Measurements from ENCODE around the gene RNF152. TPM values are rescaled to one million over a fixed set of nuclear protein-coding genes. Genes with fewer than 3 reads are reported as not detected.

The RNF152 gene
- total RNA-seq, 1 donor from 2014 or later, result 4.1 TPM

DNA sequence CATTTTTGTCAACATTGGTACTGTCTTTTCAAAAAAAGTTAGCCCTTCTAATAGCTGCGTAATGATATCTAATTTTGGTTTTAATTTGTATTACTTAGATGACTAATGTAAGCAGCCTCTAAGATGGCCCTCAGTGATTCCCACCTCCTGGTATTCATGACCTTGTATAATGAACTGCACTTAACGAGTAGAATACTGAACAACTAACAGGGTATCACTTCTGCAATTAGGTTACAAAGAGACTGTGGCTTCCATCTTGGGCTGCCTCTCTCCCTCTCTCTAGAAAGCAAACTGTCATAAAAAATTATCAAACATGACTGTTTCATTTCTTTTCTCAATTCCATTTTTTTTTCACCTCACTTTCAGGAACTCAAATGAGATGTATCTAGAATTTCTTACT lies 120.9 kb downstream of the RNF152 start:
- TF ChIP-seq, protein P1, sequence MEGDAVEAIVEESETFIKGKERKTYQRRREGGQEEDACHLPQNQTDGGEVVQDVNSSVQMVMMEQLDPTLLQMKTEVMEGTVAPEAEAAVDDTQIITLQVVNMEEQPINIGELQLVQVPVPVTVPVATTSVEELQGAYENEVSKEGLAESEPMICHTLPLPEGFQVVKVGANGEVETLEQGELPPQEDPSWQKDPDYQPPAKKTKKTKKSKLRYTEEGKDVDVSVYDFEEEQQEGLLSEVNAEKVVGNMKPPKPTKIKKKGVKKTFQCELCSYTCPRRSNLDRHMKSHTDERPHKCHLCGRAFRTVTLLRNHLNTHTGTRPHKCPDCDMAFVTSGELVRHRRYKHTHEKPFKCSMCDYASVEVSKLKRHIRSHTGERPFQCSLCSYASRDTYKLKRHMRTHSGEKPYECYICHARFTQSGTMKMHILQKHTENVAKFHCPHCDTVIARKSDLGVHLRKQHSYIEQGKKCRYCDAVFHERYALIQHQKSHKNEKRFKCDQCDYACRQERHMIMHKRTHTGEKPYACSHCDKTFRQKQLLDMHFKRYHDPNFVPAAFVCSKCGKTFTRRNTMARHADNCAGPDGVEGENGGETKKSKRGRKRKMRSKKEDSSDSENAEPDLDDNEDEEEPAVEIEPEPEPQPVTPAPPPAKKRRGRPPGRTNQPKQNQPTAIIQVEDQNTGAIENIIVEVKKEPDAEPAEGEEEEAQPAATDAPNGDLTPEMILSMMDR (IDR thresholded peaks at IDR 0.05; ENCODE audit: unreplicated experiment), result no peak
- H3K9me3 Mint-ChIP-seq (ENCODE audit: unreplicated experiment), result no peaks in the 10 kb centered on the region
- H3K4me1 Mint-ChIP-seq (ENCODE audit: unreplicated experiment), result peaks cover 3% of the 10 kb centered on the region
- DNase-seq (ENCODE audit: low spot score), result no peak
- H3K36me3 Mint-ChIP-seq (ENCODE audit: low read depth, unreplicated experiment), result no peaks in the 10 kb centered on the region
- H3K27me3 Mint-ChIP-seq (ENCODE audit: unreplicated experiment), result no peaks in the 10 kb centered on the region
- no peak overlapping the region for H3K4me3 Mint-ChIP-seq (ENCODE audit: unreplicated experiment)
- H3K27ac Mint-ChIP-seq (ENCODE audit: unreplicated experiment), result no peak overlapping the region

DNA sequence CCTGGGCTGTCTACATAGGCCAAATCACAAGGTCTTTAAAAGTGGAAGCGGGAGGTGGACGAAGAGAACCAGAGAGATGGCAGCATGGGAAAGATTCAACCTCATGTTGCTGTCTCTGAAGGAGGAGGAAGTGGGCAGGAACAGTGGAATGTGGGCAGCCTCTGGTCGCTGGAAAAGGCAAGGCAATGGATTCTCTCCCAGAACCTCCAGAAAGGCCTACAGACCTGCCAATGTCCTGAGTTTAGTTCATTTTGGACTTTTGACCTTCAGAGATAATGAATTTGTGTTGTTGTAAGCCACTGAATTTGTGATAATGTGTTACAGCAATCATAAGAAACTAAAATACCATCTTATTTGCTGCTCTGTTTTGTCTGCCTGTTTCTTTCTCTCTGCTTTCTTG lies 122.5 kb downstream of the RNF152 start:
- no peak overlapping the region for H3K4me3 Mint-ChIP-seq (ENCODE audit: unreplicated experiment)
- TF ChIP-seq, protein P1 (IDR thresholded peaks at IDR 0.05; ENCODE audit: unreplicated experiment), result no peak
- H3K27me3 Mint-ChIP-seq (ENCODE audit: unreplicated experiment), result no peaks in the 10 kb centered on the region
- DNase-seq (ENCODE audit: low spot score), result no peak
- no peaks in the 10 kb centered on the region for H3K36me3 Mint-ChIP-seq (ENCODE audit: low read depth, unreplicated experiment)
- H3K9me3 Mint-ChIP-seq (ENCODE audit: unreplicated experiment), result no peaks in the 10 kb centered on the region
- H3K4me1 Mint-ChIP-seq (ENCODE audit: unreplicated experiment), result peaks cover 5% of the 10 kb centered on the region
- no peak overlapping the region for H3K27ac Mint-ChIP-seq (ENCODE audit: unreplicated experiment)

DNA sequence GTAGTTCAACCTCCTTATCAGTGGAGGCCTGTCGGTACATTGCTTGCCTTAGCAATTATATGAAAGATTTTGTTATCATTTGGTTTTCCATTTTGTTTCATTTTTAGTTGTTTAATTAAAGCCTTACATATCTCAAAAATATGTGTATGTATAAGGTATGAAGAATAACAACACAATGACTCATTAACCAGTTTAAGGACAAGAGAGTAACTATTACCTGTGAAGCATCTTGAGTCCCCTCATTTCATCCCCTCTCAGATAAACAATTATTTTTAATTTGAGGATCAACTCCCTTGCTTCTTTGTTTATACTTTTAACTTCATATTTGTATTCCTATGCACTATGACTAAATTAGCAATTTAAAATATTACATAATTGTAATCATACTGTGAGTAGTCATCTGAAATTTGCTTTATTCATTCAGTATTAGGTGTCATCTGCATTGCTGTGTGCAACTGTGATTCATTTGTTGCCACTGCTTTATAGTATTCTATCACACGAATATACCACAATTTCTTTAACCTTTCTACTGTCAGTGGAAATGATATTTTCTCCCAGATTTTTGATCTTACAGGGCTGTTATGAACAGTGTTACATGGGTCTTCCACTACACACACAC lies 126.4 kb downstream of the RNF152 start:
- Mint-ChIP-seq H3K4me1 (ENCODE audit: unreplicated experiment) (peaks cover 11% of the 10 kb centered on the region), H3K4me3 (ENCODE audit: unreplicated experiment) (no peak overlapping the region), H3K36me3 (ENCODE audit: low read depth, unreplicated experiment) (no peaks in the 10 kb centered on the region), H3K27me3 (ENCODE audit: unreplicated experiment) (no peaks in the 10 kb centered on the region), H3K9me3 (ENCODE audit: unreplicated experiment) (no peaks in the 10 kb centered on the region), H3K27ac (ENCODE audit: unreplicated experiment) (no peak overlapping the region)
- DNase-seq (ENCODE audit: low spot score), result no peak
- TF ChIP-seq, protein P1 (IDR thresholded peaks at IDR 0.05; ENCODE audit: unreplicated experiment), result no peak

DNA sequence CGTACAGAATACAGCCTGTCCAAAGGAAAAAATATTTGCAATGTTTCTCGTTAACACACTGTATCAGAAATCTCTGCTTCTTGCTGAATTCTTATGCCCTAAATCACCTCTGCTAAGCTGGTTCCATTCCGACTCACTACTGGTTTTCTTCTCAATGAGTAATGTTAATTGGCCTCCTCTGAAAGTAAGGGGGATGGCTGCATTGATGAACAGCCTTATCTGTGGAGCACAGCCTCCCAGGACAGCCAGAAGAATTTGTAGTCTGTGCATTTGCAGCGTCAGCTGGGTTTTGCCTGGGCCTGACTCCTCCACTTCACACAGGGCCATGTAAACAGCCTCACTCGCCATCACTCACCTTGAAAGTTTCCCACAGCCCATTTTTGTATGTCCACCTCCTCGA lies 127.7 kb downstream of the RNF152 start:
- Mint-ChIP-seq H3K4me3 (ENCODE audit: unreplicated experiment) (no peak overlapping the region), H3K4me1 (ENCODE audit: unreplicated experiment) (peaks cover 10% of the 10 kb centered on the region), H3K27ac (ENCODE audit: unreplicated experiment) (no peak overlapping the region), H3K27me3 (ENCODE audit: unreplicated experiment) (no peaks in the 10 kb centered on the region), H3K9me3 (ENCODE audit: unreplicated experiment) (no peaks in the 10 kb centered on the region), H3K36me3 (ENCODE audit: low read depth, unreplicated experiment) (no peaks in the 10 kb centered on the region)
- TF ChIP-seq, protein P1 (IDR thresholded peaks at IDR 0.05; ENCODE audit: unreplicated experiment), result no peak
- DNase-seq (ENCODE audit: low spot score), result no peak

DNA sequence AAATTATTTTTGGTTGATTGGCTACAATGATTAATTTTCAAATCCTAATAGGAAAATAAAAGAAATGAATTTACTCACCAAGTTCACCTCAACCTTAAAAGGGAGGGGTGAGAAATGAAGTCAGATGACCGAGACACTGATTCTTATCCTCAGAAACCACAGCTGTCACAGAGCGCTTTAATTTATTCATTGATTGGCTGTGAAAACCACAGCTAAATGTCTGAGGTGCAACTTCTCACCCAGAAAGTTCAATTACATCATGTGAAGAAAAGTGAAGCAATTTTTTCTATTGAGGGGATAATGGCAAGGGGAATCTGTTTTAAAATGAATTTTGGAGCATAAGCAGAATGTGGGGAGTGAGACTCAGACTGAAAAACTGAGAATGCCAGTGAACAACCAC lies 128.4 kb downstream of the RNF152 start:
- no peaks in the 10 kb centered on the region for H3K9me3 Mint-ChIP-seq (ENCODE audit: unreplicated experiment)
- TF ChIP-seq, protein P1 (IDR thresholded peaks at IDR 0.05; ENCODE audit: unreplicated experiment), result no peak
- H3K4me3 Mint-ChIP-seq (ENCODE audit: unreplicated experiment), result no peak overlapping the region
- H3K27me3 Mint-ChIP-seq (ENCODE audit: unreplicated experiment), result no peaks in the 10 kb centered on the region
- H3K36me3 Mint-ChIP-seq (ENCODE audit: low read depth, unreplicated experiment), result no peaks in the 10 kb centered on the region
- H3K4me1 Mint-ChIP-seq (ENCODE audit: unreplicated experiment), result peaks cover 7% of the 10 kb centered on the region
- H3K27ac Mint-ChIP-seq (ENCODE audit: unreplicated experiment), result no peak overlapping the region
- DNase-seq (ENCODE audit: low spot score), result no peak

Measured in endothelial cell (in vitro differentiated cells).